M059J (cell line): ENCODE results near the gene SEH1L. TPM values are rescaled to one million over a fixed set of nuclear protein-coding genes. Genes with fewer than 3 reads are reported as not detected.
"Not testable (repeated sequence)": the region's sequence is repeated elsewhere in the genome, so short reads cannot be mapped to it uniquely, and the experiment has no call there.

Experiments
- DNase-seq: peaks from one replicate; pipeline ENCODE4 v3.0.0-alpha.2; 2012; ENCODE audit warnings: low read depth
- total RNA-seq: library from RNA; depleted of rRNA; stranded (reverse); fragments of >200 nt; shearing (Covaris generic); gene quantifications from 2 replicates; pipeline ENCODE4 v1.2.3, GENCODE V29; 2014; rRNA removed

Gene SEH1L
- total RNA-seq, result 28.0 and 40.9 TPM in 2 replicates

GRCh38 chr18:12947285-12948049 is at the start of gene SEH1L:
Gene SEH1L (plus strand): TSS chr18:12948011. CDS start chr18:12948122, 111 bp downstream.
- peak; percentile 91 for DNase-seq

- DNase-seq, result not testable (repeated sequence)
Observed at GRCh38 chr18:12901208-12901607, 46.6 kb upstream of the SEH1L start.

GRCh38 chr18:12904012-12904516 is 43.7 kb upstream of the SEH1L start:
- DNase-seq, result peak; percentile 49

GRCh38 chr18:12906119-12906518 is 41.7 kb upstream of the SEH1L start:
- DNase-seq, result no peak

- no peak for DNase-seq
Observed at GRCh38 chr18:12906773-12907172, 41.0 kb upstream of the SEH1L start.

GRCh38 chr18:12907258-12907925 is 40.4 kb upstream of the SEH1L start:
- no peak for DNase-seq

- no peak for DNase-seq
Observed at GRCh38 chr18:12908706-12909105, 39.1 kb upstream of the SEH1L start.

GRCh38 chr18:12911025-12911928 is 36.5 kb upstream of the SEH1L start:
- no peak for DNase-seq

GRCh38 chr18:12911929-12912703 is 35.7 kb upstream of the SEH1L start:
- no peak for DNase-seq

GRCh38 chr18:12921178-12921577 is 26.6 kb upstream of the SEH1L start:
- no peak for DNase-seq

GRCh38 chr18:12922266-12922665 is 25.5 kb upstream of the SEH1L start:
- DNase-seq, result no peak

GRCh38 chr18:12924616-12925015 is 23.2 kb upstream of the SEH1L start:
- DNase-seq, result no peak

- DNase-seq, result no peak
Observed at GRCh38 chr18:12928206-12928605, 19.6 kb upstream of the SEH1L start.

- no peak for DNase-seq
Observed at GRCh38 chr18:12928641-12929040, 19.2 kb upstream of the SEH1L start.

- DNase-seq, result no peak
Observed at GRCh38 chr18:12929477-12930083, 18.2 kb upstream of the SEH1L start.

GRCh38 chr18:12930376-12930775 is 17.4 kb upstream of the SEH1L start:
- no peak for DNase-seq

GRCh38 chr18:12930908-12931307 is 16.9 kb upstream of the SEH1L start:
- DNase-seq, result no peak

GRCh38 chr18:12933327-12933726 is 14.5 kb upstream of the SEH1L start:
- DNase-seq, result no peak

- peak; percentile 78 for DNase-seq
Observed at GRCh38 chr18:12934454-12935071, 13.2 kb upstream of the SEH1L start.

GRCh38 chr18:12939162-12939561 is 8.6 kb upstream of the SEH1L start:
- DNase-seq, result no peak
